Progenitor cell of endocrine pancreas (in vitro differentiated cells): ENCODE measurements around the gene SHANK3. TPM values are rescaled to one million over a fixed set of nuclear protein-coding genes. Genes with fewer than 3 reads are reported as not detected.

Experiments
- DNase-seq: peaks from one replicate; pipeline ENCODE4 v3.0.0; 2021; ENCODE audit warnings: low spot score; ENCODE audit not compliant: unreplicated experiment
- H3K27ac Mint-ChIP-seq: 2 replicates; pipeline ENCODE4 v1.8.0; 2021; ENCODE audit warnings: mild to moderate bottlenecking, moderate library complexity, mixed read lengths
- H3K27me3 Mint-ChIP-seq: 2 replicates; pipeline ENCODE4 v1.8.0; 2021; ENCODE audit warnings: mixed read lengths
- H3K36me3 Mint-ChIP-seq: 2 replicates; pipeline ENCODE4 v1.8.0; 2022; ENCODE audit warnings: mixed read lengths; ENCODE audit not compliant: insufficient read depth
- H3K4me1 Mint-ChIP-seq: 2 replicates; pipeline ENCODE4 v1.8.0; 2021; ENCODE audit warnings: low read depth, mixed read lengths
- H3K4me3 Mint-ChIP-seq: 2 replicates; pipeline ENCODE4 v1.8.0; 2021; ENCODE audit warnings: low read depth, mild to moderate bottlenecking, moderate library complexity, mixed read lengths
- H3K9me3 Mint-ChIP-seq: 2 replicates; pipeline ENCODE4 v1.8.0; 2021; ENCODE audit warnings: low read depth, mixed read lengths
- total RNA-seq: library from RNA; stranded (reverse); gene quantifications from 2 replicates; pipeline ENCODE4 v1.2.1, GENCODE V29; 2021
- TF ChIP-seq, protein P1 (sequence below): fragments of 200-600 bp; sonication (generic); IDR thresholded peaks from one replicate; pipeline ENCODE4 v1.5.0; 2021; ENCODE audit warnings: antibody characterized with exemption, mild to moderate bottlenecking; ENCODE audit not compliant: unreplicated experiment

SHANK3 gene
- total RNA-seq, 1 donor from 2014 or later: 6.9 TPM

DNA sequence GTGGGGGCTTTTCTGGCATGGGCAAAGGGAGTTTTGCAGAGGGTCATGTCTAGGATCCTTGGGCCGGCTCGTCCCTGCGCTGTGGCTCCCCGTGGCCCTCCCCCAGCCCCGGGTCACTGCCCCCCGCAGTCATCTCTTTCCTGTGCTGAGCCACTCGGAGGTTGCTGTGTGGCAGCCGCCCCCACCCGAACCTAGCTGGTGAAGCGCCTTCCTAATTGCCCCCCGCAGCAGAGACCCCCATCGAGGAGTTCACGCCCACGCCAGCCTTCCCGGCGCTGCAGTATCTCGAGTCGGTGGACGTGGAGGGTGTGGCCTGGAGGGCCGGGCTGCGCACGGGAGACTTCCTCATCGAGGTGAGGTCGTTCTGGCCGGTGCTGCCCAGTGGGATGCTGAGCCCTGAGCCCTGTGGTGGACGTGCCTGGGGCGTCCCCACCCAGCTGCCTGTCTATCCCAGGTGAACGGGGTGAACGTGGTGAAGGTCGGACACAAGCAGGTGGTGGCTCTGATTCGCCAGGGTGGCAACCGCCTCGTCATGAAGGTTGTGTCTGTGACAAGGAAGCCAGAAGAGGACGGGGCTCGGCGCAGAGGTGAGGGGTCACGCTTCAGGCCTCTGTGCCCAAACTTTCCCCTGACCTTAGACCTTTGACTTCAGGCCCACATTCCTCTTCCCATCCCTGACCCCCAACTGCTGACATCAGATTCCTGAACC is 32.0 kb downstream of the SHANK3 start:
- H3K27ac Mint-ChIP-seq: peak overlapping the region; percentile 45
- H3K36me3 Mint-ChIP-seq: peaks cover 8% of the 10 kb centered on the region
- peaks cover 10% of the 10 kb centered on the region for H3K4me1 Mint-ChIP-seq
- H3K27me3 Mint-ChIP-seq: no peaks in the 10 kb centered on the region
- H3K4me3 Mint-ChIP-seq: no peak overlapping the region
- DNase-seq: no peak
- no peaks in the 10 kb centered on the region for H3K9me3 Mint-ChIP-seq
- TF ChIP-seq, protein P1, sequence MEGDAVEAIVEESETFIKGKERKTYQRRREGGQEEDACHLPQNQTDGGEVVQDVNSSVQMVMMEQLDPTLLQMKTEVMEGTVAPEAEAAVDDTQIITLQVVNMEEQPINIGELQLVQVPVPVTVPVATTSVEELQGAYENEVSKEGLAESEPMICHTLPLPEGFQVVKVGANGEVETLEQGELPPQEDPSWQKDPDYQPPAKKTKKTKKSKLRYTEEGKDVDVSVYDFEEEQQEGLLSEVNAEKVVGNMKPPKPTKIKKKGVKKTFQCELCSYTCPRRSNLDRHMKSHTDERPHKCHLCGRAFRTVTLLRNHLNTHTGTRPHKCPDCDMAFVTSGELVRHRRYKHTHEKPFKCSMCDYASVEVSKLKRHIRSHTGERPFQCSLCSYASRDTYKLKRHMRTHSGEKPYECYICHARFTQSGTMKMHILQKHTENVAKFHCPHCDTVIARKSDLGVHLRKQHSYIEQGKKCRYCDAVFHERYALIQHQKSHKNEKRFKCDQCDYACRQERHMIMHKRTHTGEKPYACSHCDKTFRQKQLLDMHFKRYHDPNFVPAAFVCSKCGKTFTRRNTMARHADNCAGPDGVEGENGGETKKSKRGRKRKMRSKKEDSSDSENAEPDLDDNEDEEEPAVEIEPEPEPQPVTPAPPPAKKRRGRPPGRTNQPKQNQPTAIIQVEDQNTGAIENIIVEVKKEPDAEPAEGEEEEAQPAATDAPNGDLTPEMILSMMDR: no peak

DNA sequence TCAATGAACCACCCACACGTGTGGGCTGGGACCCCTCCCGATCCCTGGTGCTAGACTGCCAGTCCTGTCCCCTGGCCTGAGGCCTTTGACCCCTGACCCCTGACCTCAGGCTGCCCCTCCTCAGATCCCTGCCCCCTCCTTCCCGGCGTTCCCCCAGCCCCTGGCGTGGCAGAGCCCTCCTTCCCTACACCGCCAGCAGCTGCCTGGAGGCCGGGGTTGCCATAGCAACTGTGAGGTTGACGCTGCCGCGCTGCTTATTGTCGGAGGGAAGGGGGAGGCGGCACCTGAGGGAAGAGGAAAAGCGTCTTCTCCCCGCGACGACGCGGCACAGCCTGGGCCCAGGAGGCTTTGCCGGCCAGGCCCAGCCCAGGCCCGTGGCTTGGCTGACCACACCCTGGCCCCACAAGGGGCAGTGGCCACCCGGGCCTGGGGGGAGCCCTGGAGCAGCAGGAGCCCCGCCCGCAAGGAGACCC is 32.6 kb downstream of the SHANK3 start:
- no peaks in the 10 kb centered on the region for H3K27me3 Mint-ChIP-seq
- peaks cover 8% of the 10 kb centered on the region for H3K36me3 Mint-ChIP-seq
- peaks cover 10% of the 10 kb centered on the region for H3K4me1 Mint-ChIP-seq
- DNase-seq: peak; percentile 70
- H3K27ac Mint-ChIP-seq: peak overlapping the region; percentile 45
- TF ChIP-seq, protein P1: no peak
- H3K4me3 Mint-ChIP-seq: no peak overlapping the region
- H3K9me3 Mint-ChIP-seq: no peaks in the 10 kb centered on the region

DNA sequence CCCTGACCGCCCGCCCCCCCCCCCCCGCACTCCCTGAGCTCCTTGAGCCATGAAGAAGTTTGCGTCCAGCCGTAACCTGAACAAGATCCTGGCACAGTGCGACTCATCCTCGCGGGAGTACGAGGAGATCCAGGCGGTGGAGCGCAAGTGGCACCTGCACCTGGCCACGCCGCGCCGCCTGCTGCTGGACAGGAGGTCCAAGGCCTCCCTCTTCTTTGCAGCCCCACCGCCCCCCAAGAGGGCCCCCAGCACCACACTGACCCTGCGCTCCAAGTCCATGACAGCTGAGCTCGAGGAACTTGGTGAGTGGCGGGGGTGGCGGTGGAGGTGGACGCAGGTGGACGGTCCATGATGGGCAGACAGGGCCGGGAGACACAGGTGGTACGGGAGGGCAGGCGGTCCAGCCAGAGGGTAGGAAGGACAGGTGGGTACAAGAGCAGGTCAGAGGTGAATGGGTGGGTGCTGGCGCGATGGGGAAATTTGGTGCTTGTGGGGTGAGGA is 33.3 kb downstream of the SHANK3 start:
- Mint-ChIP-seq H3K36me3 (peaks cover 11% of the 10 kb centered on the region), H3K27me3 (no peaks in the 10 kb centered on the region), H3K4me1 (peaks cover 7% of the 10 kb centered on the region), H3K9me3 (no peaks in the 10 kb centered on the region), H3K4me3 (no peak overlapping the region), H3K27ac (no peak overlapping the region)
- TF ChIP-seq, protein P1: no peak
- DNase-seq: no peak

DNA sequence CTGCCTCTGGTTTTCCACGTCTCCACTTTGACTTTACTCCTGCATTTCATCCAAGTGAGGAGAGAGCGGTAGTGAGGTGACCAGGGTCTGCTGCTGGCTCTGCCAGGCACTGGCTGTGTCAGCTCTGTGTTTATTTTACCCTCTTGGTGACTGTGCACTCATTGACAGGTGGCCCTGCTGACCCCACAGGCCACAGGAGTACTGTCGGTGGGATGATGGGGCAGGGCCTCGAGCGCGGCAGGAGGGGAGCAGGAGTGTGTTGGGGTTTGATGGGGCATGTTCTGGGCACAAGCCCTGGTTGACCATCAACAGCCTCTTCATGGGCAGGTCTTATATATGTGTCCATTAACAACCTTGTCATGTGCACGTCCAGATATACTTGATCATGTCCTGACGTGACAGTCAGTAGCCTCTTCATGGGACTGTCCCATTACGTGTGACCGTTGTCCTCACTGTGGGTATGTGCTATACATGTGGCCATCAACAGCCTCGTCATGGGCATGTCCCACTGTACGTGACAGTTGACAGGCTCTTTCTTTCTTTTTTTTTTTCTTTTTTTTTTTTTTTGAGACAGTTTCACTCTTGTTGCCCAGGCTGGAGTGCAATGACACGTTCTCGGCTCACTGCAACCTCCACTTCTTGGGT is 34.0 kb downstream of the SHANK3 start:
- H3K4me1 Mint-ChIP-seq: peaks cover 7% of the 10 kb centered on the region
- H3K36me3 Mint-ChIP-seq: peaks cover 9% of the 10 kb centered on the region
- TF ChIP-seq, protein P1: no peak
- no peak for DNase-seq
- no peak overlapping the region for H3K4me3 Mint-ChIP-seq
- no peak overlapping the region for H3K27ac Mint-ChIP-seq
- H3K9me3 Mint-ChIP-seq: no peaks in the 10 kb centered on the region
- H3K27me3 Mint-ChIP-seq: no peaks in the 10 kb centered on the region

DNA sequence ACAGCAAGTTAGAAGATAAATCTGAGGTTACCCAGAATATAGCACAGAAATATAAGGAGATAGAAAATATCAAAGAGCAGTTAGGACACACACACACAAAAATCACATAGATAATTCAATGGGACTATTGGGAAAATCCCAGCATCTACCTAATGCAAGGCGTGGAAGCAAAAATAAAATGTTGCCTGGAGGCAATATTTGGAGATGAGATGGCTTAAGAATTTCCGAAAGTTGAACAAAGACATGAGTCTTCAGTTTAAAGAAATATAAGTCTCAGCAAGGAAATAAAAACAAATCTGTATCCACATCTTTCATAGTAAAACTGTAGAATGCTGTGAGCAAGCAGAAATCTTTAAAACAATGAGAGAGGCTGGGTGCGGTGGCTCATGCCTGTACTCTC is 35.9 kb downstream of the SHANK3 start:
- Mint-ChIP-seq H3K27me3 (no peaks in the 10 kb centered on the region), H3K9me3 (no peaks in the 10 kb centered on the region)

More for the DNA sequence above, 35.9 kb downstream of the SHANK3 start:
- Mint-ChIP-seq H3K27ac (no peak overlapping the region), H3K4me3 (no peak overlapping the region), H3K36me3 (peaks cover 8% of the 10 kb centered on the region), H3K4me1 (peaks cover 7% of the 10 kb centered on the region)
- TF ChIP-seq, protein P1: no peak
- no peak for DNase-seq
